GM12891 (cell line): Measurements from ENCODE around the gene ZFAND3.
A peak's percentile ranks its signal among the peaks of the same experiment; 100 is the strongest.
"Not testable (repeated sequence)": the region's sequence is repeated elsewhere in the genome, so short reads cannot be mapped to it uniquely, and the experiment has no call there.

Source experiments
- DNase-seq: peaks from one replicate; pipeline ENCODE4 v3.0.0; 2011; ENCODE audit warnings: low spot score; ENCODE audit not compliant: insufficient read length
- FAIRE-seq: peaks from 2 replicates; lab custom pipeline; 2011; peaks lifted over from hg19 to GRCh38; lab: Jason Lieb, UNC
- PAX5 ChIP-seq: IDR thresholded peaks from 2 replicates; pipeline ENCODE4 v1.6.1; 2011; ENCODE audit warnings: low read length, moderate library complexity, mild to moderate bottlenecking; ENCODE audit not compliant: insufficient read depth, severe bottlenecking
- POLR2A ChIP-seq: IDR thresholded peaks from 2 replicates; pipeline ENCODE4 v1.6.1; 2011; ENCODE audit warnings: low read depth, low read length, control low read depth
- POLR2AphosphoS5 ChIP-seq: IDR thresholded peaks from 2 replicates; pipeline ENCODE4 v1.6.1; 2011; ENCODE audit warnings: low read depth, low read length, control low read depth
- POU2F2 ChIP-seq: IDR thresholded peaks from 2 replicates; pipeline ENCODE4 v1.6.1; 2011; ENCODE audit warnings: low read depth, mild to moderate bottlenecking, control low read depth, low read length, moderate library complexity
- SPI1 ChIP-seq: IDR thresholded peaks from 2 replicates; pipeline ENCODE4 v1.6.1; 2011; ENCODE audit warnings: low read depth, low read length, control low read depth
- TAF1 ChIP-seq: IDR thresholded peaks from 2 replicates; pipeline ENCODE4 v1.6.1; 2011; ENCODE audit warnings: low read depth, low read length, control low read depth

Gene ZFAND3

DNA sequence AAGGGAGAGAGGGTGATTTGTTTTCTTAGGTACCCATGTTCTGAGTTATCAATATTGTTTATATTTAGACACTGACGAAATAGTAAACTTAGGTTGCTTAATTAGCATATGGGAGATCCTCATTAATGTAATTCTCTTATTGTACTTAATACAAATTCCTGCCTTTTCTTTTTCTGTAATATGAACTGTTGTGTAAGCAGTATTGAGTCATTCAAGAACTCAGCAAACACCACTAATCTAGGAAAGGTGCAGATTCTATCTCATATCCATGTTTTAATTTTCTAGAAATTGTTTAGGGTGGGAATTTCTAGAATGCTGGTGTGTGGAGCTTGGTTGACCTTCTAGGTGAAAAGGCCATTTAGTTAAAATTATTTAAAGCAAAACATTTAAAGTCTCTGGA lies 216.0 kb downstream of the ZFAND3 start:
- TF ChIP-seq POLR2A = no peak
- no peak for TF ChIP-seq TAF1
- no peak for TF ChIP-seq PAX5
- TF ChIP-seq SPI1 = no peak
- TF ChIP-seq POU2F2 = no peak
- no peak for TF ChIP-seq POLR2AphosphoS5
- DNase-seq = no peak
- FAIRE-seq = no peak

DNA sequence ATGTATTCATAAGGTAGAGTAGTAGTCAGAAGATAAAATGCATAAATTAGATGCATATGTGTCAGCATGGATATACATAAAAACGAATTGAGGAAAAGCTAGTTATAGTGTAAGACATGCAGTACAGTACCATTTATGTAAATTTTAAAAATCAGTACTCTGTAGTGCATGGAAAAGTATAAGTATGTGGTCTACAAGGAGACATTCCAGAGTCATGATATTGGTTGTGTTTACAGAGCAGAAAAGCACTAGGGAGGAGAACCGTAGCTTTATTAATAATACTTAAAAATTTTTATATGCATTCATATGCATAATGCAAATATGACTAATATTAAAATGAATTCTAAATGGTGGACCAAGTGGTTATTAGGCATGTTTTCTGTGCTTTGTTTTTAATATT lies 220.0 kb downstream of the ZFAND3 start:
- DNase-seq (no peak), FAIRE-seq (no peak)
- TF ChIP-seq POU2F2 = no peak
- TF ChIP-seq PAX5 = no peak
- no peak for TF ChIP-seq TAF1
- no peak for TF ChIP-seq POLR2AphosphoS5
- no peak for TF ChIP-seq POLR2A
- no peak for TF ChIP-seq SPI1

DNA sequence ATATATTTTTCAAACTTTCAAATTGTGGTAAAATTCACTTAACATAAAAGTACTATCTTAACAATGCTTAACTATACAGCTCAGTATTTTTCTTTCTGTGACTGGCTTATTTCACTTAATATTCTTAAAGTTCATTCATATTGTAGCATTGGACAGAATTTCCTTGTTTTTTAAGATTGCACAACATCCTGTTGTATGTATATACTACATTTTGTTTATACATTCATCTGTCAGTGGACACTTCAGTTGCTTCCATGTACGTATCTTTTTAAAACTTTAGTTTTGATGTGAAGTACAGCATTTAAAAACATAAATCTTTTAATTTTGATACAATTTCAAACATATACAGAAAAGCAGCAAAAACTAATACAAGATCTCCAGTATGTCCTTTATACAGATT lies 220.7 kb downstream of the ZFAND3 start:
- FAIRE-seq (no peak), DNase-seq (no peak)
- TF ChIP-seq POLR2AphosphoS5 (no peak), PAX5 (no peak), POU2F2 (no peak), TAF1 (no peak), SPI1 (no peak), POLR2A (no peak)

DNA sequence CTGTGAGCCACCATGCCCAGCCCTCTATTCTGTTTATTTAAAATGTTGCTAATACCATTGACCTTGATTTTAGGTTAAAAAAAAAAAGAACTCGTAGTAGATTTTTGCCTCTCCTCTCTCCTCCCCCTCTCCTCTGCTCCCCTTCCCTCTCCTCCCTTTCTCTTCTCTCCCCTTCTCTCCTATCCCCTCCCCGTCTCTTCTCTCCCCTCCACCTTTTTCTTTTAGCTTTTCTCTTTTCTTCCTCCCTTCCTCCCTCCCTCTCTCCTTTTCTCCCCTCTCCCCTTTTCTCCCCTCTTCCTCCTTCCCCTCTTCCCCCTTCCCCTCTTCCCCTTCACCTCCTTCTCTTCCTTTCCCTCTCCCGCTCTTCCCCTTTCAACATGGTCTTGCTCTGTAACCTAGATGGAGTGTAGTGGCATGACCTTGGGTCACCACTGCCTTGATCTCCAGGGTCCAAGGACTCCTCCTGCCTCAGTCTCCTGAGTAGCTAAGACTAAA lies 223.8 kb downstream of the ZFAND3 start:
- DNase-seq = no peak
- no peak for FAIRE-seq
- TF ChIP-seq PAX5 = no peak
- no peak for TF ChIP-seq TAF1
- TF ChIP-seq SPI1 = no peak
- no peak for TF ChIP-seq POU2F2
- TF ChIP-seq POLR2A = no peak
- no peak for TF ChIP-seq POLR2AphosphoS5

DNA sequence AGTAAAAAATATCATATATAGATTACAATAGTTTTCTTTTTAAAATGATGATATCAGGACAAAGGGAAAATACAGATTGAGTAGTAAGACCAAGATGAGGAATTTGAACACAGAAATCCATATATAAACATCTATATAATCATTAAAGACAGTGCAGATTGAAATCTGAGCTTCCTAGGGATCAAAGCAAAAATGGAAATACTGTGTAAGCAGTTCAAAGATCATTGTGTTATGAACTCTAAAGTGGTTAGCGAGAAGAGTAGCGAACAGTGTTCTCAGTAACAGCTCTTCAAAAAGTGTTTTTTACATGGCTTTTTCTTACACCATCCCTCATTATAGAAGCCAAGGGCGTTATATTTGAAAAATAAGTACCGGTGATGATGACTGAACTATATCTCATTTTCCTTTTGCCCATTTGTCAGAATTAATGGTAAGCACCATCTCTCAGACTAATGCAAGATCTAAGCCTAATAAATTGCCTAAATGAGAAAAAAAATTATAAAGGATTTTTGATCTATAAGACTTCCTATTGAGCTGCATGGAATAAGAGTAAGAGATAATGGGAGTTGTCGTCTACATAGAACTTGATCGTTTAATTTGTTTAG lies 226.3 kb downstream of the ZFAND3 start:
- no peak for FAIRE-seq
- no peak for DNase-seq
- TF ChIP-seq POLR2A = no peak
- no peak for TF ChIP-seq POU2F2

DNA sequence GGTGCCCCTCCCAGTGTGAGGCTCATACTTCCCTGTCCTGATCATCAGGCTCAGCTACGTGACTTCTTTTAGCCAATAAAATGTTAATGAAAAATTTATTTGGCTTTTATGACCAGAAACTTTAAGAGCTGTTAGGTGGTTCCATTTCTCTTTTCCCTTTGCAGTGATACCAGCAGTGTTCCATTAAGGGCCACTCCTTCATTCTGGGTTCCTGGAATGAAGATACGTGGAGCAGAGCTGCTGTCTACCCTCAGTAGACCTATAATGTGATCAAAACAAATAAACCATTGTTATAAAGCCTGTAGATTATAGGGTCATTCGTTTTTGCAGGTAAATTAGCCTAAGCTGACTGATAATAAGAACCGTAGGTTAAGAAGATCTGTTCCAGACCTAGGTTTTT lies 228.0 kb downstream of the ZFAND3 start:
- no peak for DNase-seq
- no peak for TF ChIP-seq PAX5
- no peak for TF ChIP-seq TAF1
- no peak for TF ChIP-seq POU2F2
- no peak for TF ChIP-seq SPI1
- TF ChIP-seq POLR2AphosphoS5 = no peak
- TF ChIP-seq POLR2A = no peak
- no peak for FAIRE-seq

DNA sequence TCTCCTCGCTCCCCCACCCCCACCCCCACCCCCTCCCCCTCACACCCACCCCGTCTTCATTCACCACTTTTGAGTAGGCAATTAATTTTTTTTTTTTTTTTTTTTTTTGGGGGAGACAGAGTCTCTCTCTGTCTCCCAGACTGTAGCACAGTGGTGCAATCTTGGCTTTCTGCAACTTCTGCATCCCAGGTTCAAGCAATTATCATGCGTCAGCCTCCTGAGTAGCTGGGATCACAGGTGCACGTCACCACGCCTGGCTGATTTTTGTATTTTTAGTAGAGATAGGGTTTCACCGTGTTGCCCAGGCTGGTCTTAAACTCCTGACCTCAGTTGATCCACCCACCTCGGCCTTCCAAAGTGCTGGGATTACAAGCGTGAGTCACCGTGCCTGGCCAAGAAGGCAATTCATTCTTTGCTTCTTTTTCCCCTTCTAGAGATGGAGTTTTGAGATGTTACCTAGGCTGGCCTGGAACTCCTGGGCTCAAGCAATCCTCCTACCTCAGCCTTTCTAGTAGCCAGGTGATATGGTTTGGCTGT lies 230.4 kb downstream of the ZFAND3 start:
- FAIRE-seq, DNase-seq: not testable (repeated sequence)

DNA sequence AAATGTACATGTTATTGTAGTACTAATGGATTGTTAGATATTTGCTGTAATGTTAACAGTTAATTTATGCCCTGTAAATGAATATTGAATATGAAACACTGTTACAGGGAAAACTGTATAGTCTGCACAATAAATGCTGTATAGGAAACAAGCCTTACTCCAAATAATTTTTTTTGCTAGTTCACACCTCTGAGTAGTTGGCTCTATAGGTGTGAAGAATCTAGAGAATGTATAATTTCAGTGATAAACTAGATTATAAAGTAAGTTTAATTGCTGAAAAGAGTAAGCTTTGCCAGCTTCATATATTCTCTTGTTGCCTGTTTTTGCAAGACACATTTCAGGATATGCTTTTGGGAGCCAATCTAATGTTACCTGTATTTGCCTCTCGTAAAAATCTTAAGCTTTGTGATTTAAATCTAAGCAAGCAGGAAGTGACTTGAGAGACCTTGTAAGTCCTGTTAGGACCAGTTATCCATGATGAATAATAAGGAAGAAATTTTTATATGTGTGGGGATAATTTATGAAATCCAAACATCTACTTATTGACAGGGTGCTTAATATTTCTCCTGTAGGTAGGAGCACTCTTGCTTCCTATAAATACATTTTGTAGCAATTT lies 232.4 kb downstream of the ZFAND3 start:
- no peak for TF ChIP-seq PAX5
- no peak for TF ChIP-seq POLR2AphosphoS5
- no peak for TF ChIP-seq TAF1
- TF ChIP-seq POLR2A = no peak
- TF ChIP-seq POU2F2 = no peak
- no peak for DNase-seq
- no peak for FAIRE-seq

DNA sequence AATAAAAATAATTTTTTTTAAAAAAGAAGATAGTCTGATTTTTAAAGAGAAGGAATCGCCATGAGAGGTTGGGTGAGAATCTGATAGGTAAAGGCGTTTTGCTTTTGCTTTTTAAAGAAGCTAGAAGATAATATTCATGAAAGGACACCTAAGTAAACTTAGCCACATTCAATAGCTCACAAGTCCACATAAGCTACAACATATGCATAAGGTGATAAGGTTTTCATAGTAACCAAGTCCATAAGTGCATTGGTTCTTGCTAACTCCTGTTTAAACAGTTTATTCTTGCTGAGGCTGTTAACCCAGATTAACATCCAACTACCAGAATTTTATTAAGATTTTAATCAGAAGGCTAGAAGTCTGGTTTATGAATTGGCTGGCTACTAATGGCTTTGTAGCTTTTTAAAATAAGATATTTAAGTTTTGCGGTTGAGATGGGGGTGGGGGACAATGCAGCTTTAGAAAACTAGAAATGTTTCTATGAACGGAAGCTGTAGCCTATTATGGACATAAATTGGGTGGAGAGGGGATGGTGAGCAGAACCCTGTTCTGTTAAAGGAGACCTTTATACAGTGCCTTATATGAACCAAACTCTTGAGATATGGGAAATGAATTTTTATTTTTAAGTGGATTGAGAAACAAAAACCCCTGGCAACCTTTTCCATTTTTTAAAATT lies 235.1 kb downstream of the ZFAND3 start:
- DNase-seq (no peak), FAIRE-seq (no peak)
- TF ChIP-seq POLR2AphosphoS5 (no peak), SPI1 (no peak), POLR2A (no peak), POU2F2 (no peak), TAF1 (no peak), PAX5 (no peak)

DNA sequence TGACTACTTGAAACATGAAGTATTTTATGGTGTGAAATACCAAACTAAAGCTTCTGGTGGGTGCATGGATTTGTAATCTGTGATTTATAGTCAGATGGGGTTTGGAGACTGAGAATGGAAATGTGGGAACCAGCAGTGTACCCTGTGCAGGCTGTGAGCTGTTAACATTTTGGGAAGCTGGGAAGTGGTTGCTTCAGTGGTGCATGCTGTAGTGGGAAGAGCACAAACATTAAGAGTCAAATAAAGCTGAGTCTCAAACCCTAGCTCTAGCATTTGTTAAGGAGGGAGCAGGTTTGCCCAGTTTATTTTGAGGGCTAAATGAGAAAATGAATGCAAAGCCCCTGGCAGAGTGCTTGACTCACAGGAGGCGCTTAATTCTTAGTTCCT lies 235.7 kb downstream of the ZFAND3 start:
- FAIRE-seq (peak; percentile 5), DNase-seq (no peak)
- TF ChIP-seq SPI1 (no peak), PAX5 (no peak), POLR2A (no peak), POU2F2 (no peak), TAF1 (no peak), POLR2AphosphoS5 (no peak)
